ENCODE data around the gene DLGAP1. TPM values are rescaled to one million over a fixed set of nuclear protein-coding genes. Genes with fewer than 3 reads are reported as not detected.

The DLGAP1 gene
- total and polyA plus RNA-seq, 10 of the 15 experiments (the other 5 are each of a cell fraction or from before 2014, with no cell fraction given), result 0.23 to 27.6 (median 1.9) TPM

GRCh38 chr18:4260107-4260506, 195.0 kb downstream of the DLGAP1 start (continued):
- TF ChIP-seq CUX1 (IDR thresholded peaks at IDR 0.05; ENCODE audit: insufficient replicate concordance, low read depth, low read length) (peak; percentile 77), NR2C1 (IDR thresholded peaks at IDR 0.05) (peak; percentile 44; the same call in 1 of the 2 replicates), PRDM15 (CRISPR knock-in tag; IDR thresholded peaks at IDR 0.05) (no peak), ATF7 (IDR thresholded peaks at IDR 0.05; ENCODE audit: low read depth) (peak; percentile 45; the same call in 1 of the 2 replicates), PML (IDR thresholded peaks at IDR 0.05; ENCODE audit: low read length) (no peak), TCF12 (IDR thresholded peaks at IDR 0.05; ENCODE audit: low read depth, low read length) (no peak), ZSCAN29 (IDR thresholded peaks at IDR 0.05) (no peak), RAD21 (IDR thresholded peaks at IDR 0.05; ENCODE audit: insufficient read depth, low read depth, low read length) (no peak), POLR2A (IDR thresholded peaks at IDR 0.05; ENCODE audit: low read depth, low read length) (no peak), SMC3 (IDR thresholded peaks at IDR 0.05; ENCODE audit: borderline replicate concordance, low read length) (no peak), ZNF592 (IDR thresholded peaks at IDR 0.05) (peak; percentile 8; the same call in 1 of the 2 replicates), MEF2A (IDR thresholded peaks at IDR 0.05; ENCODE audit: insufficient read depth, low read depth, low read length) (no peak), MTA3 (IDR thresholded peaks at IDR 0.05; ENCODE audit: borderline replicate concordance, low read length) (no peak), SMARCA5 (IDR thresholded peaks at IDR 0.05) (peak; percentile 22; the same call in 1 of the 2 replicates), RUNX3 (IDR thresholded peaks at IDR 0.05; ENCODE audit: low read length) (no peak), NKRF (conservative IDR thresholded peaks at IDR 0.05) (0 out of 2 replicates have a peak, but pooled peaks have one; percentile 20), STAT1 (conservative IDR thresholded peaks at IDR 0.05) (0 out of 2 replicates have a peak, but pooled peaks have one; percentile 78)
